H9 (cell line): ENCODE measurements around the gene GATA3. TPM values are rescaled to one million over a fixed set of nuclear protein-coding genes. Genes with fewer than 3 reads are reported as not detected.

Experiments used
- DNase-seq: peaks from one replicate; pipeline ENCODE4 v3.0.0-alpha.2; 2017
- H2AFZ ChIP-seq: one replicate; pipeline ENCODE4 v1.6.1; 2013; ENCODE audit warnings: mild to moderate bottlenecking, low read length, control low read depth, moderate library complexity
- H2AK5ac ChIP-seq: 2 replicates; pipeline ENCODE4 v1.6.1; 2013; ENCODE audit warnings: low read length, control low read depth, mixed read lengths; ENCODE audit not compliant: insufficient read length
- H2BK120ac ChIP-seq: one replicate; pipeline ENCODE4 v1.6.1; 2013; ENCODE audit warnings: low read depth, mild to moderate bottlenecking, low read length, control low read depth, inconsistent platforms; ENCODE audit not compliant: poor library complexity, severe bottlenecking
- H2BK12ac ChIP-seq: 2 replicates; pipeline ENCODE4 v1.6.1; 2013; ENCODE audit warnings: low read length, control low read depth, mixed read lengths, low read depth; ENCODE audit not compliant: insufficient read length
- H2BK15ac ChIP-seq: 2 replicates; pipeline ENCODE4 v1.6.1; 2013; ENCODE audit warnings: low read depth, low read length, control low read depth
- H2BK20ac ChIP-seq: one replicate; pipeline ENCODE4 v1.6.1; 2013; ENCODE audit warnings: low read depth, mild to moderate bottlenecking, low read length, control low read depth, inconsistent platforms; ENCODE audit not compliant: poor library complexity, severe bottlenecking
- H2BK5ac ChIP-seq: 2 replicates; pipeline ENCODE4 v1.6.1; 2013; ENCODE audit warnings: low read length, control low read depth, mixed read lengths; ENCODE audit not compliant: insufficient read length
- H3K14ac ChIP-seq: 2 replicates; pipeline ENCODE4 v1.6.1; 2013; ENCODE audit warnings: low read length, control low read depth; ENCODE audit not compliant: insufficient read depth
- H3K18ac ChIP-seq: 2 replicates; pipeline ENCODE4 v1.6.1; 2013; ENCODE audit warnings: low read depth, mild to moderate bottlenecking, mixed read lengths, low read length, control low read depth; ENCODE audit not compliant: insufficient read length
- H3K23ac ChIP-seq: 2 replicates; pipeline ENCODE4 v1.6.1; 2013; ENCODE audit warnings: low read length, control low read depth, mixed read lengths, low read depth; ENCODE audit not compliant: insufficient read length
- H3K23me2 ChIP-seq: 2 replicates; pipeline ENCODE4 v1.6.1; 2013; ENCODE audit warnings: low read depth, mild to moderate bottlenecking, mixed read lengths, low read length, control low read depth; ENCODE audit not compliant: insufficient read length, poor library complexity, severe bottlenecking
- H3K27ac ChIP-seq: 2 replicates; pipeline ENCODE4 v1.5.1; 2013; ENCODE audit warnings: low read length, control low read depth, mixed read lengths, low read depth; ENCODE audit not compliant: insufficient read length
- H3K27me3 ChIP-seq: 2 replicates; pipeline ENCODE4 v1.6.1; 2013; ENCODE audit warnings: low read length, control low read depth, inconsistent platforms; ENCODE audit not compliant: insufficient read depth
- H3K4ac ChIP-seq: 2 replicates; pipeline ENCODE4 v1.6.1; 2013; ENCODE audit warnings: low read depth, mild to moderate bottlenecking, control low read depth, inconsistent platforms, low read length, moderate library complexity
- H3K4me1 ChIP-seq: 2 replicates; pipeline ENCODE4 v1.6.1; 2013; ENCODE audit warnings: low read length, control low read depth, inconsistent platforms; ENCODE audit not compliant: insufficient read depth
- H3K4me2 ChIP-seq: 2 replicates; pipeline ENCODE4 v1.6.1; 2013; ENCODE audit warnings: low read length, control low read depth, mixed read lengths; ENCODE audit not compliant: insufficient read length, insufficient read depth
- H3K56ac ChIP-seq: 2 replicates; pipeline ENCODE4 v1.6.1; 2013; ENCODE audit warnings: low read depth, mild to moderate bottlenecking, mixed read lengths, low read length, control low read depth; ENCODE audit not compliant: insufficient read length
- H3K79me1 ChIP-seq: 2 replicates; pipeline ENCODE4 v1.6.1; 2013; ENCODE audit warnings: low read depth, mild to moderate bottlenecking, moderate library complexity, low read length, control low read depth, inconsistent platforms; ENCODE audit not compliant: insufficient read depth, poor library complexity, severe bottlenecking
- H3K79me2 ChIP-seq: 2 replicates; pipeline ENCODE4 v1.6.1; 2013; ENCODE audit warnings: low read length, control low read depth, inconsistent platforms; ENCODE audit not compliant: insufficient read depth
- H3K9ac ChIP-seq: 2 replicates; pipeline ENCODE4 v1.6.1; 2013; ENCODE audit warnings: low read length, control low read depth, mixed read lengths; ENCODE audit not compliant: insufficient read length; ENCODE audit errors: extremely low read depth
- H3K9me3 ChIP-seq: one replicate; pipeline ENCODE4 v1.6.1; 2013; ENCODE audit warnings: low read depth, low read length, inconsistent platforms; ENCODE audit not compliant: control insufficient read depth
- H3T11ph ChIP-seq: one replicate; pipeline ENCODE4 v1.6.1; 2013; ENCODE audit warnings: mild to moderate bottlenecking, low read length, control low read depth, inconsistent platforms
- H4K20me1 ChIP-seq: one replicate; pipeline ENCODE4 v1.6.1; 2013; ENCODE audit not compliant: control insufficient read depth, insufficient read length, insufficient read depth
- H4K5ac ChIP-seq: 2 replicates; pipeline ENCODE4 v1.6.1; 2013; ENCODE audit warnings: low read depth, mild to moderate bottlenecking, mixed read lengths, low read length, control low read depth; ENCODE audit not compliant: insufficient read length
- H4K8ac ChIP-seq: replicated peaks from 2 replicates; pipeline ENCODE4 v1.6.1; 2013; ENCODE audit warnings: low read length, control low read depth, mixed read lengths, low read depth; ENCODE audit not compliant: insufficient read length
- H4K91ac ChIP-seq: 2 replicates; pipeline ENCODE4 v1.6.1; 2013; ENCODE audit warnings: low read depth, mild to moderate bottlenecking, moderate library complexity, mixed read lengths, low read length, control low read depth; ENCODE audit not compliant: insufficient read length
- H3K27ac Mint-ChIP-seq, 3 experiments: 2 replicates in 2 of 3; 3 replicates in 1 of 3; pipeline ENCODE4 v1.8.0; 2020 to 2021; ENCODE audit warnings: mixed read lengths in 3 of 3, mild to moderate bottlenecking in 1 of 3, moderate library complexity in 1 of 3
- H3K27me3 Mint-ChIP-seq: 2 replicates; pipeline ENCODE4 v1.8.0; 2021; ENCODE audit warnings: low read depth, mild to moderate bottlenecking, moderate library complexity, mixed read lengths
- H3K36me3 Mint-ChIP-seq, 3 experiments: 2 replicates in 2 of 3; 3 replicates in 1 of 3; pipeline ENCODE4 v1.8.0; 2020 to 2021; ENCODE audit warnings: low read depth in 3 of 3, mixed read lengths in 3 of 3; ENCODE audit not compliant: insufficient read depth in 1 of 3
- H3K4me1 Mint-ChIP-seq, 2 experiments: 2 replicates each; pipeline ENCODE4 v1.8.0; 2020; ENCODE audit warnings: mixed read lengths in 2 of 2
- H3K4me3 Mint-ChIP-seq, 2 experiments: 2 replicates in 1 of 2; 3 replicates in 1 of 2; pipeline ENCODE4 v1.8.0; 2020 to 2021; ENCODE audit warnings: mild to moderate bottlenecking in 2 of 2, mixed read lengths in 2 of 2, moderate library complexity in 1 of 2
- H3K9me3 Mint-ChIP-seq, 2 experiments: 2 replicates in 1 of 2; 3 replicates in 1 of 2; pipeline ENCODE4 v1.8.0; 2020; ENCODE audit warnings: mild to moderate bottlenecking in 2 of 2, mixed read lengths in 2 of 2, moderate library complexity in 1 of 2
- WGBS: extraction: QIAGEN DNeasy Blood & Tissue Kit; methylation state at CpG from one replicate; pipeline ENCODE4 v1.1.7; 2013; ENCODE audit warnings: missing lambda C conversion rate, low lambda C conversion rate, mixed read lengths; ENCODE audit not compliant: insufficient read length; ENCODE audit errors: extremely low coverage; 5-methylcytosine and 5-hydroxymethylcytosine counted together
- total RNA-seq: library from RNA; stranded (reverse); gene quantifications from 2 replicates; pipeline ENCODE4 v1.2.1, GENCODE V29; 2021
- TF ChIP-seq, protein P1 (sequence below): fragments of 200-600 bp; sonication (generic); conservative IDR thresholded peaks from 3 replicates; pipeline ENCODE4 v1.8.0; 2021; ENCODE audit warnings: antibody characterized with exemption, mild to moderate bottlenecking

Gene GATA3
- total RNA-seq, 1 experiment from 2014 or later, result 0.31 TPM

DNA sequence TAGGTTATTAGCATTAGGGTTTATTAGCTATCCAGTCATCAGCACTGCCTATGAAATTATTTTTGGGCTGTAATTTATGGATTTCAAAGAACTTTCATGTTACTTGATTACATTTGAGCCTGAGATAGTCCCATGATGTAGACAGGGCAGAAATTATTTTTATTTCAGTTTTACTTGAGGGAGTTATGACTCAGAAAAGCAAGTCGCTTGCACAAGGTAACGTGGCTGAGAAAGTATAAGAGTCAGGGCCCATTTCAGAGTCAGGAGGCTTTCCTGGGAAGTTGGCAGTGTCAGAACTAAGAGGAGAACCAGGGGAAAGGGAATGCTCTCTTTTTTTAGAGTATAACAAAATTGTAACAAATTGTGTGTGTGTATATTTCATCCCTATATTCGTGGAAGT lies 16.5 kb downstream of the GATA3 start:
- no peak overlapping the region for H2BK120ac ChIP-seq
- H2AK5ac ChIP-seq, result no peak overlapping the region
- H2BK15ac ChIP-seq, result no peak overlapping the region
- no peak overlapping the region for H3K18ac ChIP-seq
- H3T11ph ChIP-seq, result no peak overlapping the region
- no peak overlapping the region for H4K8ac ChIP-seq
- no peak overlapping the region for H3K27ac Mint-ChIP-seq
- H4K5ac ChIP-seq, result no peak overlapping the region
- no peak overlapping the region for H2AFZ ChIP-seq
- no peak overlapping the region for H3K27ac ChIP-seq
- no peaks in the 10 kb centered on the region for H3K79me1 ChIP-seq
- no peaks in the 10 kb centered on the region for H4K20me1 ChIP-seq
- H3K4ac ChIP-seq, result no peak overlapping the region
- peaks cover 0 to 5% (median 0%) of the 10 kb centered on the region in 3 experiments; a peak in 1 of 7 replicates for H3K36me3 Mint-ChIP-seq
- peaks cover 50% of the 10 kb centered on the region for H3K27me3 Mint-ChIP-seq
- H2BK20ac ChIP-seq, result no peak overlapping the region
- WGBS, result no CpG with 5 or more reads among the region's 3 CpGs
- TF ChIP-seq, protein P1, sequence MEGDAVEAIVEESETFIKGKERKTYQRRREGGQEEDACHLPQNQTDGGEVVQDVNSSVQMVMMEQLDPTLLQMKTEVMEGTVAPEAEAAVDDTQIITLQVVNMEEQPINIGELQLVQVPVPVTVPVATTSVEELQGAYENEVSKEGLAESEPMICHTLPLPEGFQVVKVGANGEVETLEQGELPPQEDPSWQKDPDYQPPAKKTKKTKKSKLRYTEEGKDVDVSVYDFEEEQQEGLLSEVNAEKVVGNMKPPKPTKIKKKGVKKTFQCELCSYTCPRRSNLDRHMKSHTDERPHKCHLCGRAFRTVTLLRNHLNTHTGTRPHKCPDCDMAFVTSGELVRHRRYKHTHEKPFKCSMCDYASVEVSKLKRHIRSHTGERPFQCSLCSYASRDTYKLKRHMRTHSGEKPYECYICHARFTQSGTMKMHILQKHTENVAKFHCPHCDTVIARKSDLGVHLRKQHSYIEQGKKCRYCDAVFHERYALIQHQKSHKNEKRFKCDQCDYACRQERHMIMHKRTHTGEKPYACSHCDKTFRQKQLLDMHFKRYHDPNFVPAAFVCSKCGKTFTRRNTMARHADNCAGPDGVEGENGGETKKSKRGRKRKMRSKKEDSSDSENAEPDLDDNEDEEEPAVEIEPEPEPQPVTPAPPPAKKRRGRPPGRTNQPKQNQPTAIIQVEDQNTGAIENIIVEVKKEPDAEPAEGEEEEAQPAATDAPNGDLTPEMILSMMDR, result no peak
- no peak overlapping the region for H3K9ac ChIP-seq
- H3K4me2 ChIP-seq, result no peak overlapping the region
- H3K27me3 ChIP-seq, result no peaks in the 10 kb centered on the region; the same call in 1 of the 2 replicates
- no peaks in the 10 kb centered on the region for H3K79me2 ChIP-seq
- H3K56ac ChIP-seq, result no peak overlapping the region
- H3K4me1 Mint-ChIP-seq, result peaks cover 24 to 40% of the 10 kb centered on the region in 2 experiments
- no peak overlapping the region for H3K4me3 Mint-ChIP-seq
- no peak overlapping the region for H2BK12ac ChIP-seq
- no peak overlapping the region for H4K91ac ChIP-seq
- no peak overlapping the region for H3K23ac ChIP-seq
- no peaks in the 10 kb centered on the region for H3K9me3 ChIP-seq
- H3K9me3 Mint-ChIP-seq, result 0 out of 5 replicates have a peak, but pooled peaks cover 0 to 2% of the 10 kb centered on the region in 2 experiments
- H2BK5ac ChIP-seq, result no peak overlapping the region
- no peak for DNase-seq
- H3K14ac ChIP-seq, result no peak overlapping the region
- peaks cover 3% of the 10 kb centered on the region; the same call in 1 of the 2 replicates for H3K4me1 ChIP-seq
- no peaks in the 10 kb centered on the region for H3K23me2 ChIP-seq
